Measurements from ENCODE around the gene TAGLN3.
A peak's percentile ranks its signal among the peaks of the same experiment; 100 is the strongest.

The TAGLN3 gene

DNA sequence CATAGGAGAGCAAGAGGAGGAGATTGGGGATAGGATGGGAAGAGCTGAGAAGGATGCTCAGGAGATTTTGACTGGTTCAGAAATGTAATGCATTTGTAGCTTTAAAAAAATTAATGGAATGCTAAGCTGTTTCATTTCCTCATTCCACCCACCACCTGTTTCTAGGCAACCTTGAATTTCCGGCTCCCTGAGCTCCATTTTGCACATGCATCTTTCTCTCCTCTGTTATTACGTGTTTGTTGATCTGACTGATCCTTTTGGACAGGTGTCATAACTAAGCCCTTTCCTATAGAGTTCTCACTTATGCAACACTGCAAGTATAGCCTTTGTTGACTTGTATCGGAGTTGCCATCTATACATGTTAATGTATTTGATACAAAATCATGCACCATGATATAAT lies 40.1 kb downstream of the TAGLN3 start:
- DNase-seq (ENCODE audit: low read depth), result no peak

DNA sequence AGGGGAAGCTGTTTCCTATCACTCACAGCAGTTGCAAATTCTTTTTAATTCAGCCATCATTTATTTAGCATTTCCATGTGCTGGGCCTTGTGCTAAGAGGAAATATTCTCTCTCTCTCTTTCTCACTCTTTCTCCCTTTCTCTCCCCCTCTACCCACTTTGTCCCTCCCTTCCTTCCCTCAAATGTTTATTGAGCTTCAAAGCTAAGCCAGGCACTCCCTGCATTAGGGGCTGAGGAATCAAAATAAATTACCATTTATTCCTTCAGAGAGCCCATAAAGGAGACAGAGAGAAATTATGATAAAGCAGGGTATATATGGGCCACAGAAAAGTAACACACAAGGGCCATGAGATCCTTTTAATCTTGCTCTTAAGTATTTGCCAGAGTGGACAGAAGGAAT lies 42.6 kb downstream of the TAGLN3 start:
- H3K4me3 ChIP-seq (ENCODE audit: low read depth, low read length), result no peak overlapping the region
- DNase-seq (ENCODE audit: low read depth), result no peak

More for the DNA sequence above, 40.1 kb downstream of the TAGLN3 start:
- H3K4me3 ChIP-seq (ENCODE audit: low read depth, low read length), result no peak overlapping the region

DNA sequence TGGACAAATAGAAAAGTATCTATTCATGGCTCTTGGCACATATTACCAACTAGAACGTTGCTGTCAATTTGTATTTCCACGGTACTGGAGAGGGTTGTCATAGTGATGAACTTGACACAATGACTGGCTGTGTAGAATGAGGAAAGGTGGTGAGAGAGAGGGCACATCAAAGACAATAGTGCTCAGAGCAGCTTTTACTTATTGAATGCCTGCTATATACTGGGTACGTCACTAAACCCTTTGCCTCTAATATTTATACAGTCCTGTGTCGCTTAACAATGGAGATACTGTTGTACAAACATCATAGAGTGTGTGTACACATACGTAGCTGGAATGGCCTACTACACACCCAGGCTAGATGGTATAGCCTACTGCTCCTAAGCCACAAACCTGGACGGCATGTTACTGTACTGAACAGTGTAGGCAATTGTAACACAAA lies 44.1 kb downstream of the TAGLN3 start:
- no peak overlapping the region for H3K4me3 ChIP-seq (ENCODE audit: low read depth, low read length)
- no peak for DNase-seq (ENCODE audit: low read depth)

DNA sequence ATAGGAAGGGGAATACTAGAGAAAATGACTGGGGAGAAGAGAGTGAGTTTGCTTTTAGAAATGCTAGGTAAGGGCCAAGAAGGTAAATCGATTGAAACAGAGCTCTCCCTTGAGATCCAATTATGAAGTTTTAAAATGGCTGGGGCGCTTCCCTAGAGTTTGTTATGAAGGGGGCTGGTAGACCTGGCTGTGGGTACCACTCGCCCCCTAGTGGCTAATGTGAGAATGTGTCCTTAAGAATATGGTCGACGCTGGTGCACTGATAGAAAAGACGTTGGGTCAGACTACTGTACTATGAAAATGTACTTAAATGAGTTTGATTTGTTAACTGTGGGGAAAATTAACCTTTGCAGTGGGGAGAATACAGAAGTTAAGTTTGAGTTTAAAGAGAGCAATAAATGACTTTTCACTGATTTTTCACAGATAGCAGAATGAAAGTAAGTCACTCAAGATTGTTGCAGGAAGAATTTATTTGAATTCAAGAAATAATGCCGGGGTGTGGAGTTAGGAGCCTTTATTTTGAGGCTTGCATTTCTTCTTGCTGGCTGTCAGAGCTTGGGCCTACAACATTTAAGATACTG lies 45.0 kb downstream of the TAGLN3 start:
- no peak overlapping the region for H3K4me3 ChIP-seq (ENCODE audit: low read depth, low read length)

DNA sequence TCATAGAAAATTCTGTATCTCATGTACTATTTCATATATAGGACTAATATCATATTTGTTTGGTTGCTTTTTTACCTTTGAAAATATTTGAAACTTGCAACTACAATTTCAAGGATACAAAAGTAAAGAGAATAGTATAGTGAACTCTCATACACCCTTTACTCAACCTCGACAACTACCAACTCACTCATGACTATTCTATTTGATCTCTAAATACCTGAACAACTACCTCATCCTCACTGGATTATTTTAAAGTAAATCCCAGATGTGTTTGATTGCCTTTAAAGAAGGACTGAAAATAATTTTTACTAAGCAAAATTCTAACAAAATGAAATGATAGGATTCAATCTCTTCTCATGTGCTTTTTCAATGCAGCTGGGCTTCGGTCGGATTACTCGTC lies 47.9 kb downstream of the TAGLN3 start:
- no peak for DNase-seq (ENCODE audit: low read depth)
- H3K4me3 ChIP-seq (ENCODE audit: low read depth, low read length), result no peak overlapping the region

More for the DNA sequence above, 45.0 kb downstream of the TAGLN3 start:
- DNase-seq (ENCODE audit: low read depth), result peak; percentile 20

DNA sequence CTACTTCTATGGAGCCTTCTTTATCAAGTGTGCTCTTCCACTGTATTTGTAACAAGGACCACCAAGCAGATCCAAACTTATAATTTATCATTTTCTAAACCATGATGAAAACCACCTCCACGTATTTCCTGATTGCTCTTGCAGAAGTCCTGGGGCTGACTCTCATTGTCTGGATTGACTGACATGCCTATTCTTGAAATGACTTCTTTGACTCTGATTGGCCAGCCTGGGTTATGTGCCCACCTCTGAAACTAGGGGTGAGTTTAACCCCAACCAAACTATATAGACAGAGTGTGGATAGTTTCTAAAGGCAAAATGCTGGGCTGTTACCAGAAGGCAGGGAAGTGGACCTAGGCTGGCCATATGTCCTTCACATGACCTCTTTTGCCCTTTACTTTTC lies 48.5 kb downstream of the TAGLN3 start:
- DNase-seq (ENCODE audit: low read depth), result no peak
- H3K4me3 ChIP-seq (ENCODE audit: low read depth, low read length), result no peak overlapping the region

DNA sequence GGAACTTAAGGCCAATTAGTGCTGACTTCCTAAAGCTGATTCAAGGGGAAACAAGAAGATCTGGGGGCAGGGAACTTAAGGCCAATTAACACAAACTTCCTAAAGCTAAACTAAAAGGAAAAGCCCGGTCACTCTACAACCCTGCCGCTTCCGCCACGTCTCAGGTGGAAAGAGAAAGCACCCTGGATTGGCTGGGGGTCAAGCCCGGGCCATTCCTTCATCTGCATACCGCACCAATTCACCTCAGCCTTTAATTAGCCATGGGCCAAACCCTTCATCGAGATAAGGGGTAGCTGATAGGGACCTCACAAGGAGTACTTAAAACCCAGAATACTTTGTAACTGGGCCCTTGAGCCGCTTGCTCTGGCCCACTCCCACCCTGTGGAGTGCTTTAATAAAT lies 50.2 kb downstream of the TAGLN3 start:
- no peak for DNase-seq (ENCODE audit: low read depth)
- H3K4me3 ChIP-seq (ENCODE audit: low read depth, low read length), result no peak overlapping the region

DNA sequence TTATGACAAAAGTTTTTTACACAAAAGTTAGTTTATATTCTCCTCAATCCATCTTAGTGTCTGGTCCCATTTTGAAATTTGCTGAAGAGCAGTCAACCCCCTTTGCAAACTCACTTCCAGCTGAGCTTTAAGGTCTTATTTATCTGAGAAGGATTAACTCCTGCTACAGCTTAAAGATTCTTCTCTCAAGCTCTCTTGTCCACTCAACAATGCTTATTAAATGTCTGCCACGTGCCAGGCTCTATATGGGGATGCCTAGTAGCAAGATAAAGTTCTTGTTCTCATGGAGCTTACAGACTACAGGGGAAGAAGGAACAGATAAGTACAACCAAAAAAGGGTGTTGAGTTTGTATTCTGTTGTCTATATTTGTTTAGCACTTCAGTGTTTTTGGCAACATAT lies 54.5 kb downstream of the TAGLN3 start:
- no peak for DNase-seq (ENCODE audit: low read depth)
- H3K4me3 ChIP-seq (ENCODE audit: low read depth, low read length), result no peak overlapping the region

DNA sequence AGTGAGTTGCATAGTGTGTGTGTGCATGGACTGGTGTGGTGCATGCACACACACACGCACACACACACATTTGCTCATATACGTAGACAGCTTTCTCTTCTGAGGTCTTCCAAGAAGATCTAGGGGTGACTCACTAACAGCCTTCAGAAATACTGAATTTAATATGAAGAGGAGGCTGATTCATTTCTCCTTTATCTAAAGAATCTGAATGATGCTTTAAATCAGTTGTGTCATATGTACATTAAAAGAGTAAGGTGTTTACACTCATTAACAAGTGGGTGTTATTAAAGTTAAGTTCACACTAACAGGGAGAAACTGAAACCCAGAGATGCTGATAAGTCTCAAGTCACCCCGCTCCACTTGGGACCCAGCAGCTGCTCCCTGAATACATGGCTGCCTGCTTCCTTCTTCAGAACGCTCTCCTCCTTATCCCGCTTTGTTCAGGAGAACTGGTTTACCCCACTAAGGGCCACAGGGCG lies 57.8 kb downstream of the TAGLN3 start:
- peak; percentile 66 for DNase-seq (ENCODE audit: low read depth)
- no peak overlapping the region for H3K4me3 ChIP-seq (ENCODE audit: low read depth, low read length)

DNA sequence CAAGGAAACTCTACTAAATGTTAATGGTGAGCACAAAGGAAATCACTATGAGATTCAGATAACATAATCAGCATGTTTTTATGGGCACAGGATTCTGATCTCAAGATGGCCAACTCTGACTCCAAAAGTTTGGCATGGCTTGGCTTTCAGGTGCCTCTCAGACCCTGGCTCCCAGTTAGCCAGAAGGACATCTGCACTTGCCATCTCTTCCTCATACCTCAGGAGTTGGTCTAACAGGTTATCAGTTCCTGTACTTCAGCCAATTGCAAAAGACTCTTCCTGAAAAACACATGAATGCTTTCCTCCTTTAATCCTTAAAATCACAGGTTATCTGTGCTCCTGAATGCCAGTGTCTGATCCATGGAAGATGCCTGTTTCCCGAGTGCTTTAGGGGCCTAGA lies 60.8 kb downstream of the TAGLN3 start:
- DNase-seq (ENCODE audit: low read depth), result no peak
- H3K4me3 ChIP-seq (ENCODE audit: low read depth, low read length), result no peak overlapping the region

DNA sequence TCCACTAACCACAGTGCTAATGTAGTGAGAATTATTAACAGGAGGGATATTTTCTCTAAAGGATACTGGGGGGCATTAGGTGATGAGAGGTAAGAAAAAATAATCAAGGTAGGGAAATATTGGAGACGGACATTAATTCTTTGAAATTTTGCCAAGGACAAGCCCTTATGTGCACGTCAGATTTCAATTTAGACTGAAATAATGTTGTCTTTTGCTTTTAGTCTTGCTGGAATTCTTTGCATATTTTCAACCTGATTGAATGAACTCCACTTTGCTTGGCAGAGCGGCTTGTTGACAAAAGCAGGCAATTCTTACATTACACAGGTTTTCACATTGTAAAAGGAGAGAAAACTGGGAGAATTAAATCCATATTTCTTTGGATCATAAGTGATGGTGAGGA lies 62.4 kb downstream of the TAGLN3 start:
- H3K4me3 ChIP-seq (ENCODE audit: low read depth, low read length), result no peak overlapping the region
- no peak for DNase-seq (ENCODE audit: low read depth)

All from skeletal muscle cell (primary cell).